Measurements from ENCODE around the gene MTRF1L. TPM values are rescaled to one million over a fixed set of nuclear protein-coding genes. Genes with fewer than 3 reads are reported as not detected.
"Not testable (repeated sequence)": the region's sequence is repeated elsewhere in the genome, so short reads cannot be mapped to it uniquely, and the experiment has no call there.

The MTRF1L gene
- polyA plus RNA-seq, 3 donors = 8.2 to 12.8 (median 10.8) TPM

DNA sequence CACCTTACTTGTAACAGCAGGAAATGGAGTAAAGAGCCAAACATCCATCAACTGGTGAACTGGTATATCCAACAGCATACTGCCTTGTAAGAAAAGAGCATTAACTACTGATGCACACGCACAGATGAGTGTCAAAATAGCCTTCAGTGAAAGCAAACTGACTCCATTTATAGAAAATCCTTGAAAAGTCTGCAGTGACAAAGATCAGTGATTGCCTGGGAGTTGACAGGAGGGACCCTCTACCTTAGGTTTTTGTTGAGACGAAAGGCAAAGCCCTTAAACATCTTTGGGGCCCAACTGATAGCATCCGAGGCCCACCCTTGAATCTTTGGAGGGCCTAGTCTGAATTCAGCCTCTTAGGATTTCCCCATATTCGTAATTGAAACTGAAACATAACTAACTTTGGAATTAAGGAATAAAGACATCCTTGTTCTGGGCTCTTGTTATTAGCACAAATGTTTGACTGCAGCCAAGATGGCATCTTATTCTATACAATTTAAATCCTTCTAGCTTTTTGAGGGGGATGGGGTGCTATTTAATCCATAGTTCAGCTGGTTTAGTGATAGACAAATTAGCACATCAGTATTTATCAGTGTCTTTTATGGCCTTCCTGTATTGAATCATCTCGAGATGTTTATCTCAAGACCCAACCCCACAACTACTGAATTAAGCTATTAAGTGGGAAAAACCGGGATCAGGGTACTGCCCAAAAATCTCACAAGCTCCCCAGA lies 32.7 kb downstream of the MTRF1L start:
- intact Hi-C loops (cut with micrococcal nuclease) = loop anchor here in 1 of 2 donors (10.0 kb wide), 1 partner anchor 1575 kb away; the partner anchor contains the start of gene ZBTB2
- no peak overlapping the region for H3K4me3 Mint-ChIP-seq
- DNase-seq = no peak
- 100% methylated on average over 2 of the region's 6 CpGs for WGBS (ENCODE audit: insufficient coverage)
- Histone ChIP-seq H3K9ac (ENCODE audit: insufficient read depth, low read length, poor library complexity, severe bottlenecking) (no peak overlapping the region), H3K9me3 (replicated peaks in 1 of 2; ENCODE audit: control insufficient read depth in 1 of 2, insufficient read depth in 1 of 2, low read length in 2 of 2) (peaks cover 0 to 8% of the 10 kb centered on the region in 2 donors), H3K4me3 (replicated peaks in 1 of 3; ENCODE audit: low read depth in 2 of 3, low read length in 3 of 3) (no peak overlapping the region), H3K27me3 (ENCODE audit: control insufficient read depth in 2 of 2, insufficient read depth in 2 of 2, low read length in 2 of 2) (no peaks in the 10 kb centered on the region), H2AFZ (ENCODE audit: insufficient read depth, low read depth, low read length, poor library complexity, severe bottlenecking) (no peak overlapping the region), H3K4me2 (replicated peaks; ENCODE audit: extremely low read depth, low read length, poor library complexity, severe bottlenecking) (no peak overlapping the region), H3K27ac (ENCODE audit: low read depth in 1 of 2, low read length in 2 of 2) (no peak overlapping the region), H3K4me1 (ENCODE audit: control insufficient read depth in 1 of 2, insufficient read depth in 2 of 2, low read length in 2 of 2) (peaks cover 13 to 15% of the 10 kb centered on the region in 2 donors), H3K36me3 (replicated peaks in 1 of 2; ENCODE audit: control insufficient read depth in 1 of 2, insufficient read depth in 2 of 2, low read length in 2 of 2) (peaks cover 33 to 46% of the 10 kb centered on the region in 2 donors), H3K79me2 (ENCODE audit: insufficient read depth, low read length) (peaks cover 38% of the 10 kb centered on the region), H4K20me1 (ENCODE audit: insufficient read depth, low read length) (no peaks in the 10 kb centered on the region)
- H3K4me1 Mint-ChIP-seq = peaks cover 16% of the 10 kb centered on the region
- peaks cover 22 to 45% of the 10 kb centered on the region in 2 donors for H3K36me3 Mint-ChIP-seq
- H3K9me3 Mint-ChIP-seq = peaks cover 17 to 37% (median 29%) of the 10 kb centered on the region in 7 donors
- no peak overlapping the region for H3K27ac Mint-ChIP-seq
- peaks cover 0 to 1% (median 0%) of the 10 kb centered on the region in 3 donors for H3K27me3 Mint-ChIP-seq (ENCODE audit: low read depth in 3 of 3)
- TF ChIP-seq CTCF (IDR thresholded peaks at IDR 0.05) = no peak

- H3K27me3 Mint-ChIP-seq (ENCODE audit: low read depth in 3 of 3); H2AFZ ChIP-seq (ENCODE audit: insufficient read depth, low read depth, low read length, poor library complexity, severe bottlenecking); H3K79me2 ChIP-seq (ENCODE audit: insufficient read depth, low read length); H3K27ac ChIP-seq (ENCODE audit: low read depth in 1 of 2, low read length in 2 of 2); H3K4me2 ChIP-seq (replicated peaks; ENCODE audit: extremely low read depth, low read length, poor library complexity, severe bottlenecking); DNase-seq; intact Hi-C loops (cut with micrococcal nuclease); H3K27me3 ChIP-seq (ENCODE audit: control insufficient read depth in 2 of 2, insufficient read depth in 2 of 2, low read length in 2 of 2); H3K9me3 ChIP-seq (replicated peaks in 1 of 2; ENCODE audit: control insufficient read depth in 1 of 2, insufficient read depth in 1 of 2, low read length in 2 of 2); H3K4me3 Mint-ChIP-seq; H3K4me1 ChIP-seq (ENCODE audit: control insufficient read depth in 1 of 2, insufficient read depth in 2 of 2, low read length in 2 of 2); H4K20me1 ChIP-seq (ENCODE audit: insufficient read depth, low read length); H3K4me3 ChIP-seq (replicated peaks in 1 of 3; ENCODE audit: low read depth in 2 of 3, low read length in 3 of 3); H3K4me1 Mint-ChIP-seq; H3K9ac ChIP-seq (ENCODE audit: insufficient read depth, low read length, poor library complexity, severe bottlenecking); H3K27ac Mint-ChIP-seq: not testable (repeated sequence)
- H3K36me3 ChIP-seq (replicated peaks in 1 of 2; ENCODE audit: control insufficient read depth in 1 of 2, insufficient read depth in 2 of 2, low read length in 2 of 2) = peaks cover 19 to 22% of the 10 kb centered on the region in 2 donors
- WGBS (ENCODE audit: insufficient coverage) = 100% methylated on average over 3 of the region's 15 CpGs
- peaks cover 17 to 37% (median 29%) of the 10 kb centered on the region in 7 donors for H3K9me3 Mint-ChIP-seq
- peaks cover 17 to 21% of the 10 kb centered on the region in 2 donors for H3K36me3 Mint-ChIP-seq
Measured at GRCh38 chr6:152966168-152966894, 36.2 kb downstream of the MTRF1L start.
